ENCODE results near the gene CADPS.

CADPS gene

GRCh38 chr3:62405135-62405534 is 470.1 kb downstream of the CADPS start:
- DNase-seq: no peak

- no peak for DNase-seq
Measured at GRCh38 chr3:62404321-62404720, 470.9 kb downstream of the CADPS start.

GRCh38 chr3:62403765-62404164 is 471.5 kb downstream of the CADPS start:
- no peak for DNase-seq

GRCh38 chr3:62392626-62393292 is 482.5 kb downstream of the CADPS start:
- DNase-seq: no peak

DNA sequence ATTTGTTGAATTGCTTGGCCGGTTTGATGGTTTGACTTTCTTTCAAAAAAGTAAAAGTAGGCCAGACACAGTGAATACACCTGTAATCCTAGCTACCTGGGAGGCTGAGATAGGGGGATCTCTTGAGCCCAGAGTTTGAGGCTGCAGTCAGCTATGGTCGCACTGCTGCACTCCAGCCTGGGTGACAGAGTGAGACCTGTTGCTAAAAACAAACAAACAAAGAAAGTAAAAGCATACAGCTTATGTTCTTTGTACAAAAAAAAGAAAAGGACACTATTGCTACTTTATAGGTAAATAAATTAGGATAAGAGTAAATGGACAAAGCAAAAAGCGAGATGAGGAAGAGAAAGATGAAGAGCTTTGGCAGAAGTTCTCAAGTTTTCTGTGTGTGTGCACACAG is 488.0 kb downstream of the CADPS start:
- no peak for DNase-seq

DNA sequence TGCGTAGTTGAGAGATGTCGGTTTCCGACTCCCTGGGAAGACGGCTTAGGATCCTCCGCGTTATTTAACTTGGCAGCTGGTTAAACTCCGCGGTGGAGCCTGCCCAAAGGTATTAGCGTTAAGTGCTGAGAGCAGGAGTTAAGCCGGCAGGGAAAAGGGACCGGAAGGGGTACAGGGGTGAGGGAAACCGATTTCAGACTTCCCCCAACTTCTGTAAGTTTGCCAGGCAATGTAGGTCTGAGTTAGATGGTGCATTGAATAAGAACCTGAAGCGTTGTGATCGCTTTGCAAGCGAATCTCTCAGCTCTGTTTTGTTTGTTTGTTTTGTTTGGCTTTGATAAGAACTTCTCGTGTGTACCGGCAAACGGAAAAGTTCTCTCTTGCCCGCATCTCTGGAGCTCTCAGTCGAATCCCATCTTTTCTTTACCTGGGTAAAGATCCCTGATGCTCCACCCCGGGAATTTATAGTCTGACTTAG is 495.9 kb downstream of the CADPS start:
- no peak for DNase-seq

- DNase-seq: no peak
Measured at GRCh38 chr3:62378921-62379320, 496.3 kb downstream of the CADPS start.

DNA sequence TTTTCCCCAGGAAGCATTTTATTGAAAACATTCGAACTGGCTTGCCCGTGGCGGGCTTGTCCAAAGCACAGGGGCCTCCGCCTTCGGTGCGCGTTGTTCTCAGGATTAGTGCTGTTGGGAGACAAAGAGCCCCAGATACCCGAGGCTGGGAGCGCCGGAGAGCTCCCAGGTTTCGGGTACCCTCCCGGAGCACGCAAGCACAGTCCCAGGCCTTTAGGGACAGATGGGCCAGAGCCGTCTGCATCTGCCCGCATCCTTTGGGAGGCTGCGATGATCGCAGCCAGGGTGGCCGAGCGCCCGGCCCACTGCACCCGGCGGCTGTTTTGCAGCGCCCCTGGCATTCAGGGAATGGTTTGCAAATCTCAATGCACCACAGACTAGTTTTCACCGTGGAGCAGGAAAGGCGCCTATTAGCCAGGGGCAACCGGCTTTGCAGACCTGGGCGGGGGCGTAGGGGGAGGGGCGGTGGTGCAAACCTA is 496.9 kb downstream of the CADPS start:
- no peak for DNase-seq

DNA sequence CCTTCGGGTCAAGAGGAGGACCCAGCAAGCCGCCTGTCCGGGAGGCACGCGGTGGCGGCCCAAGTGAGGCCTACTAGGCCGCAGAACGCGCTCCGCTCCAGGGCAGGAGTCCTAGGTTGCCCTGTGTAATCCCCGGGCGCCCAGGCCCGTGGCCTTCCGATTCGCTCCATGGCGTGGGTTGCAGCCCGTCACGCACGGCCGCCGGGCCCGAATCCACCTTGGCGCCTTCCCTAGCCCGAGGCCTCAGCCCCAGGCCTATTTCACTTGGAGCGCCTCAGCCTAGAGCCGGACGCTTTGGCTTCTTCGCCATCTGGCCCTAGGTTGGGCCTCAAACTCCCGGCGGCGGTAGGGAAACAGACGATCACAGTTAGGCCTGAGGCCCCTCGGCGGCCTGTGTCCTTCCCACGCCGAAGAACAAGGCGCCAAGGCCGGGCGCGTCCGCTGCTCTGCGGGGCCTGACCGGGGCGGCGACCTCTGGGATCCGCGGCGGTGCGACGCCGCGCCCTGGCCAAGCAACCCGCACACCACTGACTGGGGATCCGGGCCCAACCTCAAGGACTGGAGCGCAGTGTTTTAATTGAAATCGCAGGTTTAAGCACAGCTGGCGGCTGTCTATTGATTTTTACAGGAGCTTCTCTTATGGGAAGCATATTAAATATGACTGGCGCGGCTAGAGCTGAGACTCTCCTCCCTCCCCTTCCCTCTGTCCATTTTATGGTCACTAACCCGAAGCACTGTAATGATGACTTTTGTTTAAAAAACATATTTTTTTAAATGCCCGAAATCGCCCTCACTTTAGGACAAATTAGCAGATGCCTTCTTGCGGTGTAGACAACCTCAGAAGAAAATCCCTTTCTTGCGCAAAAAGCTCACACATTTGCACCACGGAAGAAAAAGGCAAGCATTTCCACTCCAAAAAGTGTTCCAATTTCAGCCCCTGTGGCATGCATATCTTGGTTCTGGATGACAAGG is 498.0 kb downstream of the CADPS start:
- no peak for DNase-seq

- DNase-seq: no peak
Measured at GRCh38 chr3:62376454-62376720, 498.8 kb downstream of the CADPS start.

DNA sequence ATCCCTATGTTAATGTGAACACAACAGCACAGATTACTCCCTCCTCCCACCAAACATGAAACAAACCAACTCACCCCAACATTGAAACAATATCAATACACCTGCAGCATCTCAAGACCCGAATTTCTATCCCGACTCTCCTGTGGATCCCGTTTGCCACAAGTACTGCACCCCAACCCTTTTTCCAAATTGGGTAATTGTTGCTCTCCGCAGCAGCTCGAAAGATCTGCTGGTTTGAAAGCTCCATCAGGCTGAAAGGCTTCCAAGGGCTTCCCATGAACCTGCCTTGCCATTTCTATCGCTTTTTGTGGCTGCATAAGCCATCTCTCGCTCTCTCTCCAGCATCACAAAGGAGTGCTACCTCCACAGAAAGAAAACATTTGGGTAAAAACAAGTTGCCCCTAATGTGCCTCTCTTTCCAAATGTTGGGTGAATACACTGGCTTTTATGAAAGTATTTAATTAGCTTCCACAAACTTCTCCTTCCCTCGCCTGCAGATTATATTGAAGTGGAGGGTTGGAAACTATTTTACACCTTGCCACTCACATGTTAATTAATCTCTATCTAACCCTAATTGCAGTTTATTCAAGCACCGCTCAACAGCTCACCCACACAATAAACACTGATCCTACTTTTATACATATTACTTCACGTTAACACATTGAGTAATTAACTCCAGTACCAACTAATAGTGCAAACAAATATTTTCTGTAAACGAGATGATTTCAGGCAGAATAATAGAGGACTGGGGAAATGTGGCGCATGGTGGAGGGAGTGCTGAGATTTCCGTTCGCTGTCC is 499.4 kb downstream of the CADPS start:
- DNase-seq: no peak

- DNase-seq: no peak
Measured at GRCh38 chr3:62374341-62375218, 500.6 kb downstream of the CADPS start.

DNA sequence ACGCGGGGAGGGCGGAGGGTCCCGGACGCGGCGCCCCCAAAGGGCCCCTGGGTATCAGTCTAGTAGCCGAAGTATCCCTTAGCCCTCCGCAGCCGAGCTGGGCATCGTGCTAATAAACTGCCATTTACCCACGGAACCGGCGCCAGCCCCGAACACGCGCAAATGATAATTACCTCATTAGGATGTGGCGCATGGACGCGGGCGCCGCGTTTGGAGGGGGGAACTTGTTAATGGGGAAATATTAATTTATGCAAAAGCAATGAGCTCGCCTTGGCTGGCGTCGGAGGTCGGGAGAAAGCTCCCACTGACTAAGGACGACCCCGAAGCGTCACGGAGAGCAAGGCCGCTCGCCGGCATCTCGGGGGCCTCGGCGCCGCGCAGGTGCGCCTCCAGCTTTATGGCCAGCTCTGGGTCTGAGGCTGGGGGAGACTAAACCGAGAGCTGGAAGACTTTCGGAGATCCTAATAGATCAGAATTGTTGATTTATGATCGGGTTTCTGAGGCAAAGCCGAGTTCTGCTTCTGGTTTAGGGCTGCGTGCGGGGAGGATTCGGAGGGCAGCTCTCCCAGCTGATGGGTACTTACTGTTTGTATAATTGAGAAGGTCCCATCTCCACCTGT is 501.4 kb downstream of the CADPS start:
- DNase-seq: no peak

DNA sequence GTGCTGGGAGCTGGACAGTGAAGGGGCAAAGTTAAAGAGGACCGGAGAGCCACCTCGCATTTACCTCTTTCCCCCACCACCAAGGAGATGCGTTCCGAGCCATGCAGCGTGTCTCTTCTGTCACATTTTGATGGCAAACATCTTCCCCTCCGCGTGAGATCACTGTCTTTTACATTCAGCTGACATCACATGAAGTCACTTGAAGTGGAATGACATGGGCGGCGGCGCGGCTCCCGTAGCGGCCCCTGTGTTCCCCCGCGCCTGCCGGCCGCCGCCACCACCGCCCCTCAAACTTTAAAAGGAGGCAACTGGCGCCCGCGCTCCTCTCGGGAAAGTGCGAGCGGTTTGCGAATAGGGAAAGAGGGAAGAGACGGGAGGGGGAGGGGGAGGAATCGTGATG is 502.0 kb downstream of the CADPS start, which contains the start of gene FEZF2:
Gene FEZF2, minus strand, starts transcription at position 336 of the 400 bp plus-strand sequence. CDS start 682 bp downstream, outside the sequence.
- DNase-seq: no peak

GRCh38 chr3:62372621-62373041 is 502.6 kb downstream of the CADPS start:
- DNase-seq: no peak

GRCh38 chr3:62371720-62372591 is 503.3 kb downstream of the CADPS start:
- no peak for DNase-seq

- no peak for DNase-seq
Measured at GRCh38 chr3:62370858-62371719, 504.1 kb downstream of the CADPS start.

DNA sequence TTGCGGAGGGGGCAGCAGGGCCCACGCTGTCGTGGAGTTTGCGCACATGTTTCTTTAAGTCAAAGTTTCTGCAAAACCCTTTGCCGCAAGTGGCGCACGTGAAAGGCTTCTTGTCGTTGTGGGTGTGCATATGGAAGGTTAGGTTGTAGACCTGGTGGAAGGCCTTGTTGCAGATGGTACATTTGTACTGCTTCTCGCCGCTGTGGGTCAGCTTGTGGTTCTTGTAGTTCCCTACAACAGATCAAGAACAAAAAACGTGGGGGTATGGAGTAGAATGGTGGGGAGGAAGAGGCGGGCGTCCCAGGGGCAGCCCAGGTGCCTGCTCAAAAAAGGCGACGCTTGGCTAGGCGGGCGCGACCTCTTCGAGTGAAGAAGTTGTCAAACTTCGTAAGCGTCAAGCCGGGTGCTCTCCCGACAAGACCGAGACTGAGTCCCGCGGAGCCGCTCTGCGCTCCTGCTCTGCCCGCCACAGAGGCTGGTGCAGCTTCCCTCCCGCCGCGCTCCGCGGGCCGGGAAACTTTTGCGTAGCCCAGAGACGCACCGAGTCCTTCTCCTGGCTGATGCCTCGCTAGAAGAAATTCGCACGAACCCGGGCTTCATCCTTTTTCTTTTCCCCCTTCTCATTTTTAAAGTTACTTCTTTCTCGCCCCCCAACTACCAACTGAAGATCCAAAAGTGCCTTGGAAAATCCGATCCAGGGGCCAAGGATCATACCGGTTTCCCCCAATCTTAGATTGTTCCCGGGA is 504.9 kb downstream of the CADPS start:
- DNase-seq: no peak

DNA sequence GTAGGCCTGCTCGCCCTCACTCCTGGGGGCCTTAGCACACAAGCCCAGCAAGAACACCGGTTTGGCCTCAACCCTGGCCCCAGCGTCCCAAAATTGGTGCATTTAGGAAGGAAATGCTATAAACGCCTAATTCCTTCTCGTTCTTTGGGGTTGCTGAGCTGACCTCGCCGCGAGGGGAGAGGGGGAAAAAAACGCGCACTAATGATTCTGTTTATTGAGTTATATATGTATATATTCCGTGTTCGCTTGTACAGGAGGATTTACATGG is 505.8 kb downstream of the CADPS start:
- DNase-seq: no peak
